HG02798 (cell line): ENCODE measurements around the gene DTWD1.
"Not testable (repeated sequence)": the region's sequence is repeated elsewhere in the genome, so short reads cannot be mapped to it uniquely, and the experiment has no call there.

Experiments
- ATAC-seq: cut with Tn5 transposase; IDR thresholded peaks from one replicate; pipeline ENCODE4 v1.9.1; 2021; ENCODE audit warnings: mild to moderate bottlenecking; ENCODE audit not compliant: unreplicated experiment, poor library complexity

The DTWD1 gene

GRCh38 chr15:49645277-49645676 lies 24.4 kb downstream of the DTWD1 start:
- no peak for ATAC-seq

DNA sequence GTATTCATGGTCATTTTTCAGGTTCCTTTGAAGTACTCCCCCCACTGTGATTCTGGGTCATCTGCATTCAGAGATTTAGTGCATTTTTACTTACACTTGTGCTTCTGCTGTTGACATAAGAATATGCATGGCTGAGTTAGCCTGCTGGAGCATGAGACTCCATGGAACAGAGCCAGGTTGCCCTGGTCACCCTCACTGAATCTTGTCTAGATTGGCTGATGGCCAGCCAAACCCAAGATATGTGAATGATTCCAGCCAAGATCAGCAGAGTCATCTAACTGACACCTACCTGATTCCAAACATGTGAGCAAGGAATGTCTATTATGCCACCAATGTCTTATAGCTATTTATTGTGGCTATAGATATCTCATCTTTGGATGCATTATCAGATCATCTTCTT lies 25.1 kb downstream of the DTWD1 start:
- ATAC-seq: no peak

DNA sequence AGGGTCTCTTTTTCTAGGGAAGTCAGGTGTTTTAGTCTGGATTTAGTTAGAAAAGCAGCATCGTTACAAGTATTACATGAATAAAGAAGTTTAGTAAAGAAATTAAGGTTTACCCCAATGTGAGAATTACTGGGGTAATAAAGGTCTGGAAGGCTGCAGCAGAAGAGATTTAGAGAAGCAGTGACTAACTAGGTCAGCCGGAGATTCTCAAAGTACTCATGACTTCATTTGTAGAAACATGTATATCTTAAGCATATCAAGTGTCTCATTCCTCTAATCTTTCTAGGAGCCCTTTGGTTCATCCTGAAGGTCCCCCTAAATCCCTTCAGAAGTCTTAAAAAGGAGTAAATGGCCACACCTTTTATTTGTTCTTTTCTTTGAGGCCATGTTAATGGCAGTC lies 26.0 kb downstream of the DTWD1 start:
- ATAC-seq: no peak

- no peak for ATAC-seq
These were observed 29.1 kb downstream of the DTWD1 start for GRCh38 chr15:49649987-49650386.

GRCh38 chr15:49650676-49651075 lies 29.8 kb downstream of the DTWD1 start:
- no peak for ATAC-seq

DNA sequence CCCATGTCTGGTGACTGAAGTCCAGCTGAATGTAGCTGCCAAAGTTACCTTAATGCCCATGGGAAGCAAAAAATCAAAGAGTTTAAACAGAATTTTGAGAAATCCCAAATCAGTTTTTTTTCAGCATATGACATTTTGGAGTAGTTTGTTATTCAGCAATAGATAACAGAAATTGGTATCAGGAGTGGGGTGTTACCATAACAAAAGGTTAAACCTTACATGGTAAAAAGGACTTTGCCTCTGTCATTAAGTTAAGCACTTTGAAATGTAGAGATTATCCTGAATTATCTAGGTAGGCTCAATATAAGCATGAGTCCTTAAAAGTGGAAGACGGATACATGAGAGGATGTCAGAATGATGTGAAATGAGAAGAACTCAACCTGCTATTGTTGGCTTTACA lies 32.1 kb downstream of the DTWD1 start:
- ATAC-seq: no peak

DNA sequence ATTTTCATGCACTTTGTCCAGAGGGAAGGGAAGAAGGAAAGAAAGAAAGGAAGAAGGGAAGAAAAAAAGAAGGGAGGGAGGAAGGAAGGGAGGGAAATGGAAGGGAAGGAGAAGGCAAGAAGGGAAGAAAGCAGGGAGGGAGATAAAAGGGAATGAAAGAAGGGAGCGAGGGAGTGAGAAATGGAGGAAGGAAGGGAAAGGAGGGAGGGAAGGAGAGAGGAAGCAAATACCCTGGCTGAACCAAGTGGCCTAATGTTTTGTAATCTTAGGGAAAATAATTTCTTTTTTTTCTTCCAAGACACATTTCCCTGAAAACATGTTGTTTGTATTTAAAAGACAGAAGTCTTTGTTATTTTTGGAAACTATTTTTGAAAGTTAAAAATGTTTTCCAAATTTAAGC lies 35.9 kb downstream of the DTWD1 start:
- no peak for ATAC-seq

GRCh38 chr15:49664716-49665115 lies 43.9 kb downstream of the DTWD1 start:
- no peak for ATAC-seq

GRCh38 chr15:49666486-49666885 lies 45.6 kb downstream of the DTWD1 start:
- ATAC-seq: not testable (repeated sequence)

DNA sequence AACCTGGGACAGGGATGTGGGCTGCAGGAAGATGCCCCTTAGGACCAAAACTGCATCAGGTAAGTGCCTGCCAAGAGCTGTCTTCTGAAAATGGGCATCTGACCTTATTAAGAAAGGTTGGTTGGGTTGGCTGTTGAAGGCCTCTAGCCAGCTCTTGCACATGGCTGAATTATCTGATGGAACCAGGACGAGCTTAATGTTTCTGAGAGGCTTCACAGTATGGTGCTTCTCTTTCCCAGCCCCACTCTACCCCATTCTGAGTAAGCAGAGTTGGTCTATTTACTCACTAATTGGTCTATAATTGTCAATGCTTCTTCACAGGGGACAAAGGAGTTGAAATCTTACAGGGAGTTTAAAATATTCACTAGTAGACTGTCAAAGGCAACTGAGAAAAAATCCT lies 48.4 kb downstream of the DTWD1 start:
- ATAC-seq: no peak

DNA sequence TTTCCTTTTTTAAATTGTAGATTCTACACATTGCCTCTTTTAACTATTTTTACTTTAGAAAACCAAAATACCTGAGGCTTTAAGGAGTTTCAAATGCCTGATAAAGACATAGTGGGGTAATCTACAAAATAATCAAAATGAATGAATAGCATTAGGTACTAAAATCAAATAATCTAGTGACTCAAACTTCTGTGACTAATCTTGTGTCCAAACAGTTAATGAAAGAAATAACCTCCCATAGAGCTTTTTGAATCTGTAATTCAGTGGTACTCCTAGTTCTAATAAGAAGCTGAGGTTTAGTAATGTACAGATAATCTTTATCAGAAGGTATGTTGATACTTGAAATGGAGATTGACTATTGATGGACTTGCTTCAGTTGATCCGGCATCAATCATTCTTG lies 53.0 kb downstream of the DTWD1 start:
- ATAC-seq: no peak

DNA sequence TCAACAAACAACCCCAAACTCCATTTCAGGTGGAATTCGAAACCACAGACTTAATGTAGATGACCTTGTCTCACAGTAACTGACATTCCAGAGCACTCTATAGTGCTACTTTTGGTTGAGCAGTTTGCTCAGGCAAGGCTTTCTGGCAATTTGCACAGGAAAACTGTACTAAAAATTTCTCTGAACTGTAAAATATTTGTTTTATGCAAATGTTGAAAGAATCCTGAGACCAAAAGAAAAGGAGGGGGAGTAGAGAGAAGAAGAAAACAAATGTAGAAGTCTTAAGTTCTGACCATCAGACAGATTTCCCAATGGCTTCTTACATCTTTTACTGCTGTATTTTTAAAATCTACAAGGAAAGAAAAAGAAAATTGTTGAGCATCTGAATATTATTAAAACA lies 53.5 kb downstream of the DTWD1 start:
- no peak for ATAC-seq

DNA sequence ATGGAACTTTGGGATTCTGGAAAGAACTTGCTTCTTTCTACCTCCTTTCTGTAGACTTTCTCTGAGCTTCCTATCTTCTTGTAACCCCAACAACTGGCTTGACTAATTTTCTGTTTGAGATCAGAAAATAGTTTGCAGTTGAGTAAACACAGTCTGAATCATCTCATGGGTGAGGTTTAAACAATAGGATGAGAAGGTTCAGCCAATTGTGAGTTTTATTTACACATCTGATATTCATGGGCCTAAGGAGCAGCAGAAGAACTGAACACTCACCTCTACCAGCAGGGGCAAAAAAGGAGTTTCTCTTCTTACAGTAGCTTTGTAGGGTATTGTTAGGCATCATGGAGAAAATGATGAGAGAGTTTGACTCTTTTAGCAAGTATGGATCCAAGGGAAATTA lies 54.2 kb downstream of the DTWD1 start:
- ATAC-seq: no peak

- no peak for ATAC-seq
These were observed 57.8 kb downstream of the DTWD1 start for GRCh38 chr15:49678655-49679054.

GRCh38 chr15:49686599-49686998 lies 65.8 kb downstream of the DTWD1 start:
- ATAC-seq: no peak

- ATAC-seq: no peak
These were observed 67.4 kb downstream of the DTWD1 start for GRCh38 chr15:49688135-49688790.

GRCh38 chr15:49692514-49693090 lies 71.8 kb downstream of the DTWD1 start:
- no peak for ATAC-seq

GRCh38 chr15:49693498-49693897 lies 72.7 kb downstream of the DTWD1 start:
- ATAC-seq: no peak

DNA sequence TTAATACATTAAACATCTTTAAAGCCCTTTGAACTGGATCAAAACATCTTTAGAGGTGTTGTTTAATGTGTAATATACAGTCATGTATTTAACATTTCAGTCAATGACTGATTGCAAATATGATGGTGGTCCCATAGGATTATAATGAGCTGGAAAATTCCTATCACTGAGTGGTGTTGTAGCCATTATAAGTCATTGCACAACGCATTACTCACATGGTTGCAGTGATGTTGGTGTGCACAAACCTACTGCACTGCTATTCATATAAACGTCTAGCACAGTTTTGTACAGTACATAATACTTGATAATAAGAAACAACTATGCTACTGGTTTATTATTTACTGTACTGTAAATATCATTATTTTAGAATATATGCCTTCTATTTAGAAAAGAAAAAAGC lies 75.6 kb downstream of the DTWD1 start:
- no peak for ATAC-seq

DNA sequence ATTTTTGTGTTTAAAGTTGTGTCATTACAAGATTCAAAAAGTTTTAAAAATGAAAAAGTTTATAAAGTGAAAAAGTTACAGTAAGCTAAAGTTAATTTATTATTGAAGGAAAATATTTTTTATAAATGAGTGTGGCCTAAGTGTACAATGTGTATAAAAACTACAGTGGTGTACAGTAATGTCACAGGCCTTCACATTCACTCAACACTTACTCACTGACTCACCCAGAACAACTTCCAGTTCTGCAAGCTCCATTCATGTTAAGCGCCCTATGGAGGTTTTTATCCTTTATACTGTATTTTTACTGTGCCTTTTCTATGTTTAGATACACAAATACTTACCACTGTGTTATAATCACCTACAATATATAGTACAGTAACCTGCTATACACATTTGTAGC lies 76.3 kb downstream of the DTWD1 start:
- no peak for ATAC-seq

GRCh38 chr15:49702982-49703381 lies 82.1 kb downstream of the DTWD1 start:
- not testable (repeated sequence) for ATAC-seq
